ENCODE data around the gene ANXA2. TPM values are rescaled to one million over a fixed set of nuclear protein-coding genes. Genes with fewer than 3 reads are reported as not detected.

ANXA2 gene
- total RNA-seq, 1 donor from 2014 or later: 162 TPM

DNA sequence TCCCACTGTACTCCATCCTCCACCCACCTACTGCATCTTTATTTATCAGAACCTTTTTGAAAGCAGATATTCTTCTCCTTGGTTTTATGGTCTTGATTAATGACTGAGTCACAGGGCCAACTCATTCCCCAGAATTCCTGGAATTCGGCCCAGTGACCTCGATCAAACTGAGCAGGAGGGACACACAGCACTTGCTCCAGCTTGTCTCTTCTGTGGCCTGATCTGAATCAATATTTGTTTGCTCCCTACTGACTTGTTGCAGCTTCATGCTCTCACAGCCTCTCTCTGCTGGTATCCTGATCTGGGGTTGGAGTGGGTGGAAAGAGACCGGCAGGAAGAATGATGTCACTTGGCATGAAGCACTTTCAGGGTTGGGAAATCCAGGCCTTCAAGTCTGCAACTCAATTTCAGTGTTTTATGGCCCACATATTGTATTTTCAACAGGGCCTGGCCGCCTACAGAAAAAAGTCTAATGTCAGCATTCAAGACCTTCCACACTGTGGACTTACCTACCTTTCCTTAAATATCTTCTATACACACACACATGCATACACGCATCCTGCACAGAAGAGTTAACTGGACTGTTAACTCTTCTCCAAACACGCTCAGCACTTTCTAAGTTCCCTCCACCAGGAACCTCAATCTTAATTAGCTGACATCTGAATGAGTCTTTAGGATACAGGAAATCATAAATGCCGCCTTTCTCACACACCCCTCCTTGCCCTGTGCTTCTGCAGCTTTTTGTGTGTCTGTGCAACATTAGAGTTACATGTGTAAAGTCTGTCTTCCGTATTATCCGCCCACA lies 4.6 kb downstream of the ANXA2 start:
- DNase-seq (peak; percentile 49), ATAC-seq (peak; percentile 47)
- intact Hi-C loops (cut with micrococcal nuclease): no loop called here

DNA sequence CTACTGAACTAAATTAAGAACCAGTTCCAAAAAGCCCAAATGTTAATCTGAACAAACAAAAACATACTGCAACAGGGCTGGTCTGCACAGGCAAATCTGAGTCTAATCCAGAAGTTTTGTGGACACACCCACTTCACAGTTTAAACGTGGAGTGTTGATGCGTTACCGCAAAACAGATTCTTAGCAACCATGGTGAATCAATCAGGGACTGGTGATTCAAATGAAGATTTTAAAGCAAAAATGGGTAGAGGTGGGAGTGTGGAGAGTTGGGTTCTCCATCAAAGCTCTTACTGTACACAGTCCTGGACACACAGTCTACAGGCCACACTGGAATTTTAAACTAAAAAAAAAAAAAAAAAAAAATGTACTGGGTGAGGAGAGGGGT lies 5.2 kb downstream of the ANXA2 start:
- intact Hi-C loops (cut with micrococcal nuclease): no loop called here

DNA sequence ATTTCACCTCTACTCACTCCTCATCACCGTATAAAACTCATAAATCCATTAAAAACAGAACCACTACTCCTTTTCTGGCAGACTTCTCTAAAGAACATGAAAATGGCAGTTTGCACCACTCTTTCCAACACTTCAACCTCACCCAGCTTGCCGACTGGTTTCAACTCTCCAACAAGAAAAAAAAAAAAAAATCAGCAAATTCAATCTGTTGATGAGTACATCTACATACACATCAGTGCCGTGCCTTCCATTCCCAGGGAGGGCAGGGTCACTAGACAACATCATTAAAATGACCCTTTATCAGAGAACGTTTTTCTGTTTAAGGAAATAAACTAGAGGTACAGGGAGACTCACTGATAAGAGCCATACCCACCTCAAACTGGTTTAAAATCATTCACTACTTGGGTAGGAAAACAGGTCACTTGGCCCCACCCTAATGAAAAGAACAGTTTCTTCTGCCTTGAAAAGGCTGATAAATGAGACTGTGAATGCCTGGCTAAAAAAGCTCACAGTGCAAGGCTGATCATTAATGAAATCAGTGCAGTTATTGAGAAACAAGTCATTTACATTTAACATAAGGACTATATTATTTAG lies 6.0 kb downstream of the ANXA2 start:
- ATAC-seq: no peak
- no peak for DNase-seq
- intact Hi-C loops (cut with micrococcal nuclease): no loop called here

More for the DNA sequence above, 5.2 kb downstream of the ANXA2 start:
- ATAC-seq (peak; percentile 13), DNase-seq (no peak)

DNA sequence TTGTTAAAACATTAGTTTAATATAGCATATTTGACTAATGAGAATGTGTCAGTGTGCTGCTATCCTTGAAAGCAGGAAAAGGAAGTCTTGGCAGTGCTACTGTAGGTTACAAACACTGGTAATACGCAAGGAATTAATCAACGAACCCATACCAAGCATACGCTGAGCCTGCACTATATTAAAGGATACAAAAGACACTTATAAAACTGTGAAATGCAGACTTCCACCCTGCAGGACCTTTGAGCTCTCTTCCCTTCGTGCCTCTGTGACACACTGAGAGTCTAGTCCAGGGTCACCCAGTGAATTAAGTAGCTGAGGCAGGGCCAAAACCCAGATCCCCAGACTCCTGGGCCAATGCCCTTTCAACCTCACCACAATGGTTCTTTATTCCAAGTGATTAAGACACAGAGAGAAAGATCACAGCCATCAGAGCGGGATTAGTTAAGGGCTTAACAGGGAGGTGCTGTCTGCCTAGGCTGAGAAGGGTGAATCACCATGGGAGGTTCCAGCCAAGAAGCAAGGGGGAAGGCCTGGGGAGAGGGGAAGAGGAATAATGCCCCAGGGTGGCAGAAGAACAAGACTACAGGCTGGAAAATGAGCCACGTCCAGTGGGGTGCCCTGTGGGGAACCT lies 6.8 kb downstream of the ANXA2 start:
- intact Hi-C loops (cut with micrococcal nuclease): no loop called here
- peak; percentile 62 for ATAC-seq
- no peak for DNase-seq

DNA sequence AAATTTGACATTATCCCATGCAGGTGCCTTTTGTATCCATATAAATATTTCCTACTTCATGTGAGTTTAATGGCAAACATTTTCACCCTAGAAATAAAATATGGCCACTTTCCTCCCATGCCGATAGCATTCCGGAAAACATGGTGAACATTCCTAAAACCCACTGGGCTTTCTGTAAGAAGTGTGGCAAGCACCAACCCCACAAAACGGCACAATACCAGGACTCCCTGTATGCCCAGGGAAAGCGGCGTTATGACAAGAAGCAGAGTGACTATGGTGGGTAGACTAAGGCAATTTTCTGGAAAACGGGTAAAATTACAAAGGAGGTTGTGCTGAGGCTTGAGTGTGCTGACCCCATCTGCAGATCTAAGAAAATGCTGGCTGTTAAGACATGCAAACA lies 7.6 kb downstream of the ANXA2 start:
- intact Hi-C loops (cut with micrococcal nuclease): no loop called here
- DNase-seq (no peak), ATAC-seq (no peak)

DNA sequence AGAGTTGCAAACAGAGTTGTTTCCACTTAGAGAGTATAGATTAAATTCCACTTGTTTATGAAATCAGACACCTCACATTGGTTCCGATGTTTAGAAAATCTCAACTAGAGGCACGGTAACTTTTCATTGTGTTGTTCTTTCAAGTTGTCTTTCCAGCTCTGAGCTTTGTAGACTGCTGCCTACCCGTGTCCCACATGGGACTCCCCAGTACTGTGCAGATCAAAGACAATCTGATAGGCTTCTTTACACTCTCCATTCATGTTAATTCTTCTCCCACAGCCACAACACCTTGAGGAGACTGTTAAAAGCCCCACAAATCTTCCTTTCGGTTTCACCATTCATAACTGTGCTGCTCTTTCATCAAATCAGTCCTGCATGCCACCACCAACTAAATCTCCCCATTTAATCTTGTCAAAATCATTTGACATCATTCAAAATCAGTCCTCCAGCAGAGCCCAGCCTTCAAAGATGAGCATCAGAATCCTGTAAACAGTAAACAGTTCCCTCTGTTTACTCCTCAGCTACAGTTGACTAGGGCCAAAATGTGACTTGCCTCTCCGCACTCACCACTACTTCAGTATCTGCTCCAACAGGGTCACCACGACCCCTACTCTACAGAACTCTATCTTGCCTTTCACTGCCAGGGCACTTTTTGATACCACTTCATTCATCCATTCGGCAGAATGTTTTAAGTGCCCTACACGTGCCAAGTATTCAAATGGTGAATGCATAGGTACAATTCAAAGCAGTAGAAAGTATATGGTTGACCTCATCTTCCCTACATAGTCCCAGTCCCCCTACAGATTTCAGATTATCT lies 8.3 kb downstream of the ANXA2 start:
- intact Hi-C loops (cut with micrococcal nuclease): no loop called here
- no peak for DNase-seq

DNA sequence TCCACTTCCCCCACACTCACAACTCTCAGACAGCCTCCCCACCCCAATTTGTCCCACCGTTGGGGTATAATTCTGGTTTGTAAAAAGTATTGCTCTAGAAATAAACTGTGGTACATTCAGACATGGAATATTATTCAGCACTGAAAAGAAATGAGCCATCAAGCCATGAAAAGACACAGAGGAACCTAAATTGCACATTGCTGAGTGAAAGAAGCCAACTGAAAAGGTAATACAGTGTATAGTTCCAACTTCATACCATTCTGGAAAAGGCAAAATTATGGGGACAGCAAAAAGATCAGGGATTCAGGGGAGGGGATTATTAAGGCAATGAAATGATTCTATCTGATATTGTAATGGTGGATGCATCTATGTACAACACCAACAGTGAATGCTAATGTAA lies 10.5 kb downstream of the ANXA2 start:
- ATAC-seq: no peak
- intact Hi-C loops (cut with micrococcal nuclease): no loop called here
- no peak for DNase-seq

More for the DNA sequence above, 8.3 kb downstream of the ANXA2 start:
- ATAC-seq: no peak

DNA sequence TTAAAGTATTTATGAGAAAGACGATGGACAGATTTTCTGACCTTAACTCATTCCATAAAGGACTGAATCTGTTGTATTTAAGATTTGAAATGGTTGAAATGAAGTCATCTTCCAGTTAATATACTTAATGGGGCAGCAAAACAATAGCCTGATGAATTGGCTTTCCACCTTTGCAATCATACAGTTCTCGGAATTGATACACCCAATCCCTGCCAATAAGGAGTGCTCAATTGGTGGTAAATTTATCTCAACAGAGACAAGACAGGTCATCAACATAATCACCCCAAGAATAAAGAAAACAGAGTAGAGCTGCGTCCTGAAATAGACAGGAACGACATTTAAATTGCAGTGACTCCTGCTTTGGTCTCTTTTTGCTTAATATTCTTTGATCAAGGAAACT lies 11.2 kb downstream of the ANXA2 start:
- DNase-seq: no peak
- ATAC-seq: no peak
- intact Hi-C loops (cut with micrococcal nuclease): no loop called here

DNA sequence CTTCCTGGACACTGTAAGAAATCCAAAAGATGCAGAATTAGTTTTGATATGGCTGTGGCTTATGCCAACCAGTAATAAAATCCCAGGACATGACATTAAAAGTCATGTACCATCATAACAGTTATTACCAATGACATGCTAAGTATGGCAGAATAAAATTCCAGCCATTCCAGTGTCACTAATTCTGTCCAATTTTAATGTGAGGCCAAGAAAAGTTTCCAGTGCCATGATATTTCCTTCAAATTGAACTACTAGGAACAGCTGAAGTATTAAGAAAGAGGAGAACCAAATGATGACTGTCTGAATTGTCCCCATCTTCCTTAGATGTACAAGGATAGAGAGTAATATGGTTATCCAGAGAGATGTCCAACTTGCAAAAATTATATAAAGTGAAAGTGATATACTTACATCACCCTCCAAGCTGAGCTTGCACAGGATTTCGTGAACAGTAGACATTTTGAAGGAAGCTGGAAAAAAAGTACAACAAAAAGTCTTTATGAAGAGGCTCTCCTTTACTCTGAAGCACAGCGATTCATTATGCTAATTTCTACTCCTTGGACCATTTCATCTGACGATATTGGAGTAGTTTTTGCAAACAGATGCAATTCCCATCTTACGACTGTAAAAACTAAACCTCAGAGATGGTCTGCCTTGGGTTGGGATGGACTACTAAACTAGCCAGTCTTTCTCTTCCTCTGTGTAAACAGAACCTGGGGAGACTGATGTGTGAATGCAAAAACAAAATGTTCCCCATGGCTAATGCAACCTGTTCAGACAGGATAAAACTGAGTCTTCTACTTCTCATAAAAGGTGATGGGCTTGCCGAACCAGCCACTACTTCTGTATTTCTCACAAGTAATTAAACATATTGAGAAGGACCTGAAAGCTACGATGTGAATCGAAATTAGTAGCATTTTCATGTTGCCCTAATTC lies 11.9 kb downstream of the ANXA2 start:
- DNase-seq: no peak
- intact Hi-C loops (cut with micrococcal nuclease): no loop called here
- ATAC-seq: no peak

DNA sequence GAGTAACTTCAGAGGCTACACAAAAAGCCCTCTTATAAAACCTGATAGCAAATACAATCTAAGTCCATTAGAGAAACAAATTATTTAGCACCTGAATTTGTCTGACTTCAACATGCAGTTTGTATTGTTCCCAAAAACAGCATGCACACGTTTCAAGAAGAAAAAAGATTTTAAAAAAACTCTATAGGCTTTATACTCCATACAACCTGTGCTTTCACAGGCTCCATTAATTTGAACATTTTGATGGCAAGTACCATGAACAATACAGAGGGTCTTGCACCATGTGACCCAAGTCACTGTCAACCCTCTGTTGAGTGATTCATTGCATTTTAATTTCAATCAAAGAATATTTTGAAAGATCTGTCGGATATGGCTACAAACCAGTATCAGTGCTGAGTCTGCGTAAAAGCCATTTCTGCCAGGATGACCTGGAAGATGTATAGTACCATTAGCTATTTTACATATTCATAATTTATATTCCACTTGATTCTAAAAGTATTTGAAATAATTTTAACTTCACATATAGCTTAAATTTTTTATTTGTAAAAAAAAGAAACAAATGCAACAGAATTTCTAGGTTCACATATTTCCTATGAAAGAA lies 13.2 kb downstream of the ANXA2 start:
- DNase-seq: no peak
- ATAC-seq: no peak
- intact Hi-C loops (cut with micrococcal nuclease): no loop called here

DNA sequence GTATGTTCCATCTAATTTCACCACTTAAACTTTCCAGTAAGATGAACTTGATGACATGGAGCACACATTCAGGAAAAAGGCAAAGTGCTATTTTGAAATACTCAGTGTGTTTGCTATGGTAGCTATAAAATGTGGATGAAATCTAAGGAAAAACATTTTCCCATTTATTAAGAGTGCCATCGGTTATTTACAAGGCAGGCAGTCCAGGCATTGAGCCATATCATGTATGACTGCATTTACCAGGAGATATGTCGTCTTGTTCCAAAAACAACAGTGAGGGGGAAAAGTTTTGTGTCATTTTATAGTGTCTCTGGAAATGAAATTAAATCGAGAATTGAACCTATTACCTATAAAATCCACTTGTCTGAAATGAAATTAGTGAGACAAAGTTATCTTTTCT lies 13.7 kb downstream of the ANXA2 start:
- intact Hi-C loops (cut with micrococcal nuclease): no loop called here
- DNase-seq: no peak
- no peak for ATAC-seq

DNA sequence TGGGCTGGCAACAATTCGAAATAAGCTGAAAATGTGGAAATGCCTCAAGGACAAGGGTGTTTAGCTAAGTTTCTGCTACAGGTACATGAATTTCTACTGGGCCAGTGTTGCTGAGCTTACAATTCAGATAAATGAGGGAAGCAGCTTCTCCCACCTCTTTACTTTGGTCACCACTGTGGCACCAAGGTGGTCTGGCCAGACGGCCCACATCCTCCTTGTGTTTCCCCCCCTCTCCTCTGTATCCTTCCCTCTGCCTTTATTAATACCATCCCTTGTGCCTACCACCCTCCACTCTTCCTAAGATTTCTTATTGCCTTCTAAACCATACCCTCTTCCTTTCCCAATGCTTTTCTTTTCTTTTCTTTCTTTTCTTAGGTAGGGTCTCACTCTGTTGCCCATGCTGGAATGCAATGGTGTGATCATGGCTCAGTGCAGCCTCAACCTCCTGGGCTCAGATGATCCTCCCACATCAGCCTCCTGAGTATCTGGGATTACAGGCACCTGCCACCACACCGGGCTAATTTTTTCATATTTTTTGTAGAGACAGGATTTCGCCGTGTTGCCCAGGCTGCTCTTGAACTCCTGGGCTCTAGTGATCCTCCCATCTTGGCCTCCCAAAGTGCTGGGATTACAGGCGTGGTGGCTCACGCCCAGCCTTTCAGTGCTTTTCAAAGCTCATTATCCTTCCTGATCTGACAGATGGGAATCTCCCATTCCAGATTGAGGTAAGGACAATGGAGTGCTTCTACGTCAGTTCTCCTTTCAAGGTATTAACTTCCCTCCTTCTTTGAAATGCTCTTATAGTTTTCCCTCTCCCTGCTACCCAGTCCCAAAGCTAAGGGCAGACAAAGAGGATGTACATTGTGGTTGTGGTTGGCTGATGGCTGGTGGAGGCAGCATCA lies 14.8 kb downstream of the ANXA2 start:
- ATAC-seq (no peak), DNase-seq (no peak)
- intact Hi-C loops (cut with micrococcal nuclease): no loop called here

DNA sequence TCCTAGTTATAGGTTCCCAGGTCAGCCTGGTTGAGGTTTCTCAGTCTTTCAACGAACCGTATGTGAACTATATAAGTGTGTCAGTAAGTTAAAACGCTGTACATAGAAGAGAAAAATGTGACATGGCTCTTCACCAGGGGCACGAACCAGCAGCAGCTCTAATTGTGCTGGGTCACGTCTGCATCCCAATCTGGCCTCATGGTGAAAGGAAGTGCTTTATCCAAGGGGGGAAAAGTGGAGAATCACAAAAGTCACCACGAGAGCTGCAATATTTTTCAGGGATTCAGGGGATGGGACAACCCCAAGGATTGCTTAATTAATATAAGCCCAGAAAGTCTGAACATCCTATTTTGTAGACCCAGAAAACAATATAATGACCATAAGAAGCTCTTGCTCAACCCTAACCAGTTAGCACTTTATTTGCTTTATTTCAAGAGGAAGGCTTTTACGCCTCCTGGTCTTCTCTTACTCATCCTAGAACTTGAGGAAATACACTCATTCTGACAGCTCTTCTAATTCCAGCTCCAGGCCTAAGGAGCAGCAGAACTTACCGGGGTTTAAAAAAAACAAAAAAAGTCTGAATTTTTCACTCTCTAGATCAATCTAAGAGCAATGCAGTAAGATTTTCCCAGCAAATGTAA lies 16.5 kb downstream of the ANXA2 start:
- no peak for DNase-seq
- intact Hi-C loops (cut with micrococcal nuclease): no loop called here
- no peak for ATAC-seq

DNA sequence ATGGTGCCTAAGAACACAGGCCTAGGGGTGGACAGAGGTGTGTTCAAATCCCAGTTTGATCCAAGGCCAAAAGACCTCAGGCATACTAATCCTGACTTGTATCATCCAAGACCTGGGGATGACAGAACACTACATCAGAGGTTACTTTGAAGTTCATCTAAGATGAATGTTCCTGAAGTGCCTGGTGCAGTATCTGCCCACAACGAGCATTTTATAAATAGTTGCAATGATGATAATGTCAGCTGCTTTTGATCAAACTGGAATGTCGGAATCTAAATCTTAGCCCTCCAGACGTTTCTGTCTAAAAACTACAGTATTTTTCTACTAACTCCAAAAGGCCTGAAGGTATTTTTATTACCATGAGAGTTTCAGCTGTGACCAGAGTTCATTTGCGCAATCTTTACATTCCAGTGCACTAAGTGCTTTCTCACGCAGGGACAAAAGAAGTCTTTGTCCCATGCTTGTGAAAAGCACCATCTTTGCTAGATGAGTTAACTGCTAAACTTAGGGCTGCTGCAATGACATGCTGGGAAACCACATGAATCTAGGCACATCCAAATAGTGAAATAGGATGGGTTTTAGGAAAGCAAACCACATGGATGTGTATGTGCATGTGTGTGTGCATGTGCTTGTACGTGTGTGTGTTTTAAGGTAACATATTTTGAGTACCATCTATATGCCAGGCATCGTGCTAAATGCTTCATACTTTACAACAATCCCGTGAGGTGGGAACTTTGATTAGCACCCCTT lies 18.1 kb downstream of the ANXA2 start:
- peak; percentile 79 for ATAC-seq
- intact Hi-C loops (cut with micrococcal nuclease): no loop called here

DNA sequence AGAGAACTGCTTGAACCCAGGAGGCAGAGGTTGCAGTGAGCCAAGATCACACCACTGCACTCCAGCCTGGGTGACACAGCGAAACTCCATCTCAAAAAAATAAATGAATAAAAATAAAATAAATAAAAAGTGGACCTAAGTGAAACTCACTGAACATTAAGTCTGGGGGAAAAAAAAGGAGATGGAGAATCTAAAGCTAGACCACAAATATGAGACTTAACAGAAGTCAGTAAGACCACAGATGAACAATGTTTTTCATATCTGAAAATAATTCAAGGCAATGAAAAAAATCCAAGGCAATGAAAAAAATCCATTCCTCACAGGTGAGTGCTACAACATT lies 18.6 kb downstream of the ANXA2 start:
- intact Hi-C loops (cut with micrococcal nuclease): no loop called here
- DNase-seq (no peak), ATAC-seq (no peak)

More for the DNA sequence above, 18.1 kb downstream of the ANXA2 start:
- DNase-seq: no peak

DNA sequence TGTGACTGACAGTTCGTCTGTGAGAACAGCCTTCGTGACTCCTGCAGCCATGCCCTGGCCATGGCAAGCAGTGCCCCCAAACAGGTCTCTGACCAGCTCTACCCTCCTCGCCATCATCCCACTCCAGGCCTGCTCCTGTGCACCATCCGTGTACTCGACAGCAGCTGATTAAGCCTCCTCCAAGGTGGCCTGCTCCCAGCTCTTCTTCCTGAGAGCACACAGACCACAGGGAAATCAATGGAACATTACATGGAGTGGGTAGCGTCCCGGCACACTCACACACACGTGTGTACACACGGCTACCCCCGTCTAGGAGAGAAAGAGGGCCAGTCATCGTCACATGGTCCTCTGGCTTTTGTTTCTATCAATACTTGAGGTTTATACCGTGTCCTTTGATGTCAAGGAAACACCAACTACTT lies 21.1 kb downstream of the ANXA2 start:
- no peak for ATAC-seq
- intact Hi-C loops (cut with micrococcal nuclease): no loop called here

More for the DNA sequence above, 21.1 kb downstream of the ANXA2 start:
- DNase-seq: no peak
